Loucy (cell line): Measurements from ENCODE around the gene SLC35D3.

Experiments
- EZH2phosphoT487 ChIP-seq: fragments of 200-600 bp; IDR thresholded peaks from 2 replicates; pipeline ENCODE4 v1.6.1; 2018; ENCODE audit warnings: antibody characterized with exemption, mild to moderate bottlenecking, moderate library complexity, borderline replicate concordance
- TF ChIP-seq, protein P1 (sequence below): fragments of 200-600 bp; sonication (generic); conservative IDR thresholded peaks from 2 replicates; pipeline ENCODE4 v1.5.1; 2014; ENCODE audit warnings: mild to moderate bottlenecking, antibody characterized with exemption, low read length

DNA sequence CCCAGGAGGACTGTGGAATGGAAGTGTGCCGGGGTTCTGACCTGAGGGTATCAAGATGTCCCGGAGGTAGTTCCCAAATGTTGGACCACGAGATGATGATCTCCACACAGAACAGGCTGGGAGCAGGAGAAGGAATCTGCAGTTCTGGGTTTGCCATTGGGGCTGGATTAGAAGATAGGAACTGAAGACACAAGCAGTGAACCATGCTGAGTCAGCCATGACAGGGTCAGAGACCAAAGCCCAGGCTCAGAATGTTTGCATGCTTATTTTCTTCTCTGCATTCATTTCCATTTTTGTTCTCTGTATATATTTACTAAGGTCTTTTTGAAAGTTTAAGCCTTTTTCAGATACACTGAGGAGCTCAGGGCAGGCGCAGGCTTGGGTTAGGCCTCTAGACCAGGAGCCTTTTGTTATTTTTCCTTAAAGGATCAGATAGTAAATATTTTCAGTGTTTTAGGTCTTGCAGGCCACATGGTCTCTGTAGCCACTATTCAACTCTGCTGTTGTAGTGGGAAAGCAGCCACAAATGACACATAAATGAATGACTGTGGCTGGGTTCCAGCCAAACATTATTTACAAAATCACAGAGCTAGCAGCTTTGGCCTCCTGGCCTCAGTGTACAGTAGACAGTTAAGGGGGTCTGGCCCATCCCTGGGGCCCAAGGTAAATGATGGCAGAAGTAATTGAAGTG is 28.5 kb downstream of the SLC35D3 start:
- TF ChIP-seq, protein P1, sequence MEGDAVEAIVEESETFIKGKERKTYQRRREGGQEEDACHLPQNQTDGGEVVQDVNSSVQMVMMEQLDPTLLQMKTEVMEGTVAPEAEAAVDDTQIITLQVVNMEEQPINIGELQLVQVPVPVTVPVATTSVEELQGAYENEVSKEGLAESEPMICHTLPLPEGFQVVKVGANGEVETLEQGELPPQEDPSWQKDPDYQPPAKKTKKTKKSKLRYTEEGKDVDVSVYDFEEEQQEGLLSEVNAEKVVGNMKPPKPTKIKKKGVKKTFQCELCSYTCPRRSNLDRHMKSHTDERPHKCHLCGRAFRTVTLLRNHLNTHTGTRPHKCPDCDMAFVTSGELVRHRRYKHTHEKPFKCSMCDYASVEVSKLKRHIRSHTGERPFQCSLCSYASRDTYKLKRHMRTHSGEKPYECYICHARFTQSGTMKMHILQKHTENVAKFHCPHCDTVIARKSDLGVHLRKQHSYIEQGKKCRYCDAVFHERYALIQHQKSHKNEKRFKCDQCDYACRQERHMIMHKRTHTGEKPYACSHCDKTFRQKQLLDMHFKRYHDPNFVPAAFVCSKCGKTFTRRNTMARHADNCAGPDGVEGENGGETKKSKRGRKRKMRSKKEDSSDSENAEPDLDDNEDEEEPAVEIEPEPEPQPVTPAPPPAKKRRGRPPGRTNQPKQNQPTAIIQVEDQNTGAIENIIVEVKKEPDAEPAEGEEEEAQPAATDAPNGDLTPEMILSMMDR, result no peak
- no peak for TF ChIP-seq EZH2phosphoT487
